Mesenchymal stem cell (in vitro differentiated cells and primary cell): ENCODE results near the gene PLEKHH1.

ENCODE experiments used
- DNase-seq: peaks from one replicate; pipeline ENCODE4 v3.0.0-alpha.2; 2013
- H2AFZ ChIP-seq: one replicate; pipeline ENCODE4 v1.6.1; 2013; ENCODE audit warnings: low read depth, mild to moderate bottlenecking, control low read depth, inconsistent platforms, low read length, moderate library complexity
- H2AK5ac ChIP-seq: 2 replicates; pipeline ENCODE4 v1.6.1; 2013; ENCODE audit warnings: low read length, moderate library complexity, mild to moderate bottlenecking, inconsistent platforms; ENCODE audit not compliant: severe bottlenecking
- H2BK120ac ChIP-seq: one replicate; pipeline ENCODE4 v1.6.1; 2013; ENCODE audit warnings: low read depth, mild to moderate bottlenecking, inconsistent platforms, low read length, moderate library complexity
- H2BK12ac ChIP-seq, 2 experiments: one replicate each; pipeline ENCODE4 v1.6.1; 2013; ENCODE audit warnings: inconsistent platforms in 2 of 2, low read length in 2 of 2, mild to moderate bottlenecking in 2 of 2, moderate library complexity in 2 of 2, control low read depth in 1 of 2
- H2BK15ac ChIP-seq: one replicate; pipeline ENCODE4 v1.6.1; 2013; ENCODE audit warnings: mild to moderate bottlenecking, low read depth, inconsistent platforms; ENCODE audit not compliant: poor library complexity, severe bottlenecking
- H2BK5ac ChIP-seq: 2 replicates; pipeline ENCODE4 v1.6.1; 2013; ENCODE audit warnings: low read depth, mild to moderate bottlenecking, low read length, control low read depth, inconsistent platforms; ENCODE audit not compliant: poor library complexity, severe bottlenecking
- H3K14ac ChIP-seq, 2 experiments: one replicate each; pipeline ENCODE4 v1.6.1; 2013; ENCODE audit warnings: inconsistent platforms in 2 of 2, low read length in 2 of 2, control low read depth in 1 of 2, mild to moderate bottlenecking in 1 of 2, moderate library complexity in 1 of 2
- H3K18ac ChIP-seq, 2 experiments: one replicate each; pipeline ENCODE4 v1.6.1; 2013; ENCODE audit warnings: inconsistent platforms in 2 of 2, low read length in 2 of 2, control low read depth in 1 of 2, low read depth in 1 of 2, mild to moderate bottlenecking in 1 of 2
- H3K23ac ChIP-seq, 2 experiments: one replicate each; pipeline ENCODE4 v1.6.1; 2013; ENCODE audit warnings: inconsistent platforms in 2 of 2, low read length in 2 of 2, mild to moderate bottlenecking in 2 of 2, moderate library complexity in 2 of 2, control low read depth in 1 of 2
- H3K27ac ChIP-seq: 2 replicates; pipeline ENCODE4 v1.5.1; 2013; ENCODE audit warnings: mild to moderate bottlenecking, moderate library complexity, low read length, control low read depth, inconsistent platforms; ENCODE audit not compliant: poor library complexity, severe bottlenecking
- H3K27me3 ChIP-seq, 2 experiments: 2 replicates each; pipeline versions ENCODE4 v1.6.1 to v1.7.0; 2013; ENCODE audit warnings: low read length in 2 of 2, mild to moderate bottlenecking in 2 of 2, moderate library complexity in 2 of 2, control low read depth in 1 of 2, inconsistent platforms in 1 of 2; ENCODE audit not compliant: control insufficient read depth in 1 of 2, insufficient read depth in 1 of 2
- H3K36me3 ChIP-seq, 2 experiments: 2 replicates each; pipeline versions ENCODE4 v1.6.1 to v1.7.0; 2013; ENCODE audit warnings: low read length in 2 of 2, control low read depth in 1 of 2, inconsistent platforms in 1 of 2, low read depth in 1 of 2, mild to moderate bottlenecking in 1 of 2; ENCODE audit not compliant: insufficient read depth in 2 of 2, control insufficient read depth in 1 of 2
- H3K4ac ChIP-seq, 2 experiments: one replicate each; pipeline ENCODE4 v1.6.1; 2013; ENCODE audit warnings: inconsistent platforms in 2 of 2, low read length in 2 of 2, mild to moderate bottlenecking in 2 of 2, moderate library complexity in 2 of 2, control low read depth in 1 of 2, low read depth in 1 of 2
- H3K4me1 ChIP-seq: 2 replicates; pipeline ENCODE4 v1.6.1; 2013; ENCODE audit warnings: low read depth, low read length, control low read depth; ENCODE audit not compliant: control insufficient read depth, insufficient read depth
- H3K4me2 ChIP-seq: 2 replicates; pipeline ENCODE4 v1.6.1; 2013; ENCODE audit warnings: low read length, mild to moderate bottlenecking, inconsistent platforms; ENCODE audit not compliant: poor library complexity, severe bottlenecking
- H3K4me3 ChIP-seq, 2 experiments: 2 replicates each; pipeline versions ENCODE4 v1.5.1 to v1.7.0; 2013; ENCODE audit warnings: low read length in 2 of 2, mild to moderate bottlenecking in 2 of 2, control low read depth in 1 of 2, low read depth in 1 of 2; ENCODE audit not compliant: insufficient read depth in 1 of 2
- H3K79me1 ChIP-seq: replicated peaks from 2 replicates; pipeline ENCODE4 v1.6.1; 2013; ENCODE audit warnings: mild to moderate bottlenecking, control low read depth, low read length, inconsistent platforms; ENCODE audit not compliant: poor library complexity, severe bottlenecking
- H3K9ac ChIP-seq: 2 replicates; pipeline ENCODE4 v1.7.0; 2013; ENCODE audit warnings: mild to moderate bottlenecking, low read length, moderate library complexity
- H3K9me3 ChIP-seq: 2 replicates; pipeline ENCODE4 v1.7.0; 2013; ENCODE audit warnings: mild to moderate bottlenecking, low read length; ENCODE audit not compliant: control insufficient read depth
- H4K8ac ChIP-seq: one replicate; pipeline ENCODE4 v1.6.1; 2013; ENCODE audit warnings: inconsistent platforms, mild to moderate bottlenecking, low read length, moderate library complexity
- H4K91ac ChIP-seq: one replicate; pipeline ENCODE4 v1.6.1; 2013; ENCODE audit warnings: mild to moderate bottlenecking, low read length, inconsistent platforms
- WGBS: methylation state at CpG from one replicate; pipeline ENCODE4 v1.1.7; 2013; ENCODE audit warnings: mixed read lengths; 5-methylcytosine and 5-hydroxymethylcytosine counted together

PLEKHH1 gene

GRCh38 chr14:67491741-67492507, 41.2 kb upstream of the PLEKHH1 start:
- Histone ChIP-seq H3K23ac (no peak overlapping the region), H2BK120ac (no peak overlapping the region), H3K4me3 (no peak overlapping the region), H4K91ac (no peak overlapping the region), H3K4me2 (no peak overlapping the region), H3K9ac (no peak overlapping the region), H2BK12ac (no peak overlapping the region), H3K36me3 (no peaks in the 10 kb centered on the region), H3K4ac (no peak overlapping the region), H3K4me1 (peaks cover 4% of the 10 kb centered on the region), H2BK5ac (no peak overlapping the region), H3K14ac (no peak overlapping the region), H3K79me1 (no peaks in the 10 kb centered on the region), H2BK15ac (no peak overlapping the region), H3K18ac (no peak overlapping the region), H2AK5ac (no peak overlapping the region), H2AFZ (no peak overlapping the region), H4K8ac (no peak overlapping the region), H3K27ac (no peak overlapping the region), H3K27me3 (peaks cover 0 to 23% of the 10 kb centered on the region in 2 experiments), H3K9me3 (peaks cover 24% of the 10 kb centered on the region)
- WGBS = 44% methylated on average over 9 of the region's 9 CpGs
- DNase-seq = no peak

- Histone ChIP-seq H3K23ac (no peak overlapping the region), H2AFZ (no peak overlapping the region), H3K27ac (no peak overlapping the region), H4K91ac (no peak overlapping the region), H3K4me1 (peaks cover 4% of the 10 kb centered on the region), H2BK15ac (no peak overlapping the region), H3K27me3 (peaks cover 0 to 23% of the 10 kb centered on the region in 2 experiments), H2BK120ac (no peak overlapping the region), H3K4me3 (no peak overlapping the region), H3K9ac (no peak overlapping the region), H4K8ac (no peak overlapping the region), H3K79me1 (no peaks in the 10 kb centered on the region), H2BK5ac (no peak overlapping the region), H2BK12ac (no peak overlapping the region), H3K4me2 (no peak overlapping the region), H3K14ac (no peak overlapping the region), H2AK5ac (no peak overlapping the region), H3K9me3 (peaks cover 24% of the 10 kb centered on the region), H3K18ac (no peak overlapping the region), H3K36me3 (no peaks in the 10 kb centered on the region), H3K4ac (no peak overlapping the region)
- 36% methylated on average over 1 of the region's 3 CpGs for WGBS
- DNase-seq = no peak
Observed at GRCh38 chr14:67492538-67492937, 40.6 kb upstream of the PLEKHH1 start.

GRCh38 chr14:67493092-67493717, 39.9 kb upstream of the PLEKHH1 start:
- Histone ChIP-seq H2AFZ (no peak overlapping the region), H4K8ac (no peak overlapping the region), H3K18ac (no peak overlapping the region), H3K4me3 (no peak overlapping the region), H3K27me3 (peaks cover 0 to 23% of the 10 kb centered on the region in 2 experiments), H3K9ac (no peak overlapping the region), H3K4me2 (no peak overlapping the region), H4K91ac (no peak overlapping the region), H2AK5ac (no peak overlapping the region), H2BK120ac (no peak overlapping the region), H3K79me1 (no peaks in the 10 kb centered on the region), H2BK12ac (no peak overlapping the region), H3K27ac (no peak overlapping the region), H3K23ac (no peak overlapping the region), H3K9me3 (peaks cover 24% of the 10 kb centered on the region), H3K36me3 (no peaks in the 10 kb centered on the region), H3K4me1 (peaks cover 4% of the 10 kb centered on the region), H3K14ac (no peak overlapping the region), H3K4ac (no peak overlapping the region), H2BK15ac (no peak overlapping the region), H2BK5ac (no peak overlapping the region)
- whole genome bisulfite sequencing = 88% methylated on average over 8 of the region's 8 CpGs
- no peak for DNase-seq

GRCh38 chr14:67495827-67496226, 37.3 kb upstream of the PLEKHH1 start:
- no peak overlapping the region for H3K9ac ChIP-seq
- no peak overlapping the region for H4K8ac ChIP-seq
- no peak for DNase-seq
- no peak overlapping the region for H2BK120ac ChIP-seq
- H3K27ac ChIP-seq = no peak overlapping the region
- WGBS = 100% methylated on average over 1 of the region's 1 CpG
- no peaks in the 10 kb centered on the region for H3K36me3 ChIP-seq
- no peak overlapping the region for H2BK15ac ChIP-seq
- no peak overlapping the region for H2BK5ac ChIP-seq
- no peak overlapping the region for H3K23ac ChIP-seq
- H3K4me3 ChIP-seq = no peak overlapping the region
- no peaks in the 10 kb centered on the region for H3K4me1 ChIP-seq
- H3K79me1 ChIP-seq = no peaks in the 10 kb centered on the region
- no peak overlapping the region for H3K18ac ChIP-seq
- no peak overlapping the region for H3K14ac ChIP-seq
- H2AFZ ChIP-seq = no peak overlapping the region
- no peak overlapping the region for H4K91ac ChIP-seq
- H2BK12ac ChIP-seq = no peak overlapping the region
- no peak overlapping the region for H2AK5ac ChIP-seq
- H3K27me3 ChIP-seq = peaks cover 0 to 17% of the 10 kb centered on the region in 2 experiments
- no peak overlapping the region for H3K4ac ChIP-seq
- peaks cover 24% of the 10 kb centered on the region for H3K9me3 ChIP-seq
- H3K4me2 ChIP-seq = no peak overlapping the region
